Testis (tissue), 2 donors: ENCODE results near the gene ARID3A.

Experiments used
- POLR2A ChIP-seq: fragments of 450-650 bp; IDR thresholded peaks from one replicate; pipeline ENCODE4 v1.6.1; 2017; ENCODE audit warnings: antibody characterized with exemption, mild to moderate bottlenecking, moderate library complexity
- TF ChIP-seq, protein P1 (sequence below), 3 experiments: fragments of 450-650 bp in 2 of 3; fragments of 200-600 bp in 1 of 3; sonication (generic) in 1 of 3; IDR thresholded peaks; one replicate each; pipeline ENCODE4 v1.5.1; 2016 to 2019; ENCODE audit warnings: antibody characterized with exemption in 3 of 3, mild to moderate bottlenecking in 2 of 3, moderate library complexity in 1 of 3

DNA sequence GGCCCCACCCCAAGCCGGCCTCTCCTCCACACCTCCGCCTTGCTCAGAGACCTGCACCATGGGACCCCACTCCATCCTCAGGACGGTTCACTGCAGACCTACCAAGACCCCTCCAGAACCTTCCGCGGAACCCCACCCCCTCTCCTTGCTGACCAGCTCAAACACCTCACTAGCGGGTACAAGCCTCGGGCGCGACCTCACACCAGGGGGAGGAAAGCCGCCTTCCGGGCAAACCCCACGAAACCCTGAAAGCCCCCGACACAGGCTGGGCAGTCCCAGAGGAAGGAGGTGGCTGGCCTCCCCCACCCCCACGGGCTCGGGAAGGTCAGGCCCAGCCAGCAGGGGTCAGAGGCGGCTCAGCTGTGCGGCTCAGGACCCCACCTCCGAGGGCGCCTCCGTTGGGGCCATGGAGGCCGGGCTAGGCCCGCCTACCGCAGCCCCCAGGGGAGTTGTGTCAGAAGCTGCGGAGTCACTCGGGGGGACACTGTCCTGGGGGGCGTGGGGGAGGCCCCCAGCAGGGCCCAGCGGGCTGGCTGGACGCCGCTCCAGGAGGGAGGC is 84.2 kb downstream of the ARID3A start:
- TF ChIP-seq, protein P1, sequence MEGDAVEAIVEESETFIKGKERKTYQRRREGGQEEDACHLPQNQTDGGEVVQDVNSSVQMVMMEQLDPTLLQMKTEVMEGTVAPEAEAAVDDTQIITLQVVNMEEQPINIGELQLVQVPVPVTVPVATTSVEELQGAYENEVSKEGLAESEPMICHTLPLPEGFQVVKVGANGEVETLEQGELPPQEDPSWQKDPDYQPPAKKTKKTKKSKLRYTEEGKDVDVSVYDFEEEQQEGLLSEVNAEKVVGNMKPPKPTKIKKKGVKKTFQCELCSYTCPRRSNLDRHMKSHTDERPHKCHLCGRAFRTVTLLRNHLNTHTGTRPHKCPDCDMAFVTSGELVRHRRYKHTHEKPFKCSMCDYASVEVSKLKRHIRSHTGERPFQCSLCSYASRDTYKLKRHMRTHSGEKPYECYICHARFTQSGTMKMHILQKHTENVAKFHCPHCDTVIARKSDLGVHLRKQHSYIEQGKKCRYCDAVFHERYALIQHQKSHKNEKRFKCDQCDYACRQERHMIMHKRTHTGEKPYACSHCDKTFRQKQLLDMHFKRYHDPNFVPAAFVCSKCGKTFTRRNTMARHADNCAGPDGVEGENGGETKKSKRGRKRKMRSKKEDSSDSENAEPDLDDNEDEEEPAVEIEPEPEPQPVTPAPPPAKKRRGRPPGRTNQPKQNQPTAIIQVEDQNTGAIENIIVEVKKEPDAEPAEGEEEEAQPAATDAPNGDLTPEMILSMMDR (IDR thresholded peaks at IDR 0.05): no peak
- TF ChIP-seq POLR2A: no peak
